Measurements from ENCODE around the gene C1RL.
A peak's percentile ranks its signal among the peaks of the same experiment; 100 is the strongest.

Gene C1RL

DNA sequence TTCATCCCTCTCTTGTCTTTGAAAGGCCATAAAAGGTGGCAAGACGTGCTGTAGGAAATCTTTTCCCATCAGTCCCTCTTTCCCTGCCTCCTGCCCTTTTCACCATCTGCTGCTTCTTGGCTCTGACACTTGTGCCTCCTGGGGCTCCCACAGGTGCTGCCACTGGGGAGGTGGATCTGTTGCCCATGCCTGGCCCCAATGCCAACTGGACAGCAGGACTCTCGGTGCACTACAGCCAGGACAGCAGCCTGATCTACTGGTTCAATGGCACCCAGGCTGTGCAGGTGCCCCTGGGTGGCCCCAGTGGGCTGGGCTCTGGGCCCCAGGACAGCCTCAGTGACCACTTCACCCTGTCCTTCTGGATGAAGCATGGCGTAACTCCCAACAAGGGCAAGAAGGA is 27.7 kb upstream of the C1RL start:
- no peak for DNase-seq (ENCODE audit: low read depth in 2 of 2)

DNA sequence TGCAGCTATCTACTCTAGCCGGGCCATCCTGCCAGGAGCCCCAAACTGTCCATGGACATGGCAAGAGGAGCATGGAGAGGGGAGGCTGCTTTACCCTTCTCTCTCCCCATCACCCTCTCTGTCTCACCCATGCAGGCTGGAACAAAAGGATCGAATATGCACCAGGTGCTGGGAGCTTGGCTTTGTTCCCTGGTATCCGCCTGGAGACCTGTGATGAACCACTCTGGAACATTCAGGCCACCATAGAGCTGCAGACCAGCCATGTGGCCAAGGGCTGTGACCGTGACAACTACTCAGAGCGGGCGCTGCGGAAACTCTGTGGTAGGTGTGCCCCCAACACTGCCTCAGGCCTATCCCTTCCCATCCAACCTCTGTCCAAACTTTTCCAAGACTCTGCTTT is 27.1 kb upstream of the C1RL start:
- DNase-seq (ENCODE audit: low read depth in 2 of 2) = no peak

DNA sequence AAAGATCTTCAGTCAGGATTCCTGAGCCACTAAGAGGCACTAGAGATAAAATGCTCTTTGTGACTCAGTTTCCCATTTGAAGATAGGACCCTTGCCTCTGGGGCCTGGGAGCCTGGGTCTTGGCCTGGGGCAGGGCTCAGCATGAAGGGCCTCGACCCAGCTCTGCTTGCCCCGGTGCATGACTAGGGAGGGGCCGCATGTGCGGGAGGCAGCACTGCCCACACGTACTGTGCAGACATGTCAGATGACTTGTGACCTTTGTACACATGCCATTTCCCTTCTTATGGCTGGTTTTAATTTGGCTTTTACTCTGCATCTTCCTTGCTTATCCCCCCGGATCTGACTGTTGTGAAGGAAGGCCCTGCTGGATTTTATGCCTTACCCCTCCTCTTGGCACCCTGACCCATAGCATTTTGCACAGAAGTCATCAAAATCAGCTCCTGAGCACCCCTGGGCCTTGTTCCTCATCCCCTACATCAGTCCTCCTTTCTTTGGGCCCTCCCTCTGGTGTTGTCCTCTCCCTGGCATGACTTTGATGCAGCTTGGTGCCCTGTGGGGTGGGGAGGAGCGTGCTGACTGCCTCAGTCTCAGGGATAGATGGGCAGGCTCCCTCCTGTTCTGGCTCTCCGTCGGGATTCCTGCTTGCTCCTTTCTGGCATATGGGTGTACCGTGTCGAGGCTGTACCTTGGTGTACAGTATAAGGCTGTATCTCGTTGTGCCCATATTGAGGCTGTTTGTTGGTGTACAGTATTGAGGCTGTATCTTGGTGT is 25.6 kb upstream of the C1RL start:
- DNase-seq (ENCODE audit: low read depth in 2 of 2) = no peak

DNA sequence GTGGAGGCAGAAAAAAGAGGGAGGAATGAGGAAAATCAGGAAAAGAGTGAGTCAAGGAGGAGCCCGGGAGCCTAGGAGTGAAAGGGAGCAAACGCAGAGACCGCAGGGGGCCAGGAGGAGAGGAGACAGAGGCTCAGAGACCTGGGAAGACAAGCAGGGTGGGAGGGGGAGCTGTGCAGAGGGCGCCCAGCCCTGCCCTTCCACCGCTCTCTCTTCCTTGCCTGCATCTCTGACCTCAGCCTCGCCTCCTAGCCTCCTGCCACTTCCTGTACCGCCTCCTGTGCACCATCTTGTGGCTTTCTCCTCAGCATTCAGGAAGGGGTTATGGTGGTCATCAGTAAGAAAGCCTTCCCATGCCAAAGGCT is 22.5 kb upstream of the C1RL start:
- DNase-seq (ENCODE audit: low read depth in 2 of 2) = no peak

DNA sequence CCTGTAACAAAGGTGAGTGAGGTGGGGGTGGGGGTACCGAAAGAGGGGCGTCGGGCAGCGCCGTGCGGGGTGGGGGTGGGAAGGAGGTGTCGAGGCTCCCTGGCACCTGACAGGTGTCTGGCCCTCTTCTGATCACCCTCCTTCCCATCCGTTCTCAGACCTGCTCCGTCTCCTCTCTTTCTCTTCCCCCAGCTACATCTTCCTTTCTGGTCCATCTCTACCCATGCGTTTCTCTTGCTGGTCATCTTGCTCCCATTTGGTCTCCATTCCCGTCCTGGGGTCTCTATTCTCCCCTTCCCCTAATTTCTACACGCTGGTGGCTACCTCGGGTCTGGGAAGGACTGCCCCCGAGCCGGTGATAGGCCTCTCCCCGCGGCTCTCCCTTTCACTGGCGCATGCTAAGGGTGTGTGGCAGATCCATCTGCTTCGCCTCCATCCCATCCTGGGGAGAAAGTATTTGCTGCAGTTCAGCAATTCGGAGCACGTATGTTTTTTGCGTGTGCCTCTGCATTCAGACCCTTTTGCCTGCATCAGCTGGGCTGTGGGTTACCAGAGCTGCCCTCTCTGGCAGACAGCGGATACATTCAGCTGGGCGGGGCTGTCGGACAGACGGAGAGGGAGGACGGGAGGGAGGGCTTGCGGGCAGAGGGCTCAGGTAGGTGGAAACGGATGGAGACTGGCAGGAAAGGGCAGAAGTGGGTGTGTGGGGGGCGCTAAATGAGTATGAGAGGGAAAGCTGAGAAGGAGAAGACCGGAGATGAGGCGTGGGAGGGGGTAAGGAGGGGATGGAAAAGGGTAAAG is 21.9 kb upstream of the C1RL start:
- peak in 1 of 2 donors; percentile 27 for DNase-seq (ENCODE audit: low read depth in 2 of 2)

DNA sequence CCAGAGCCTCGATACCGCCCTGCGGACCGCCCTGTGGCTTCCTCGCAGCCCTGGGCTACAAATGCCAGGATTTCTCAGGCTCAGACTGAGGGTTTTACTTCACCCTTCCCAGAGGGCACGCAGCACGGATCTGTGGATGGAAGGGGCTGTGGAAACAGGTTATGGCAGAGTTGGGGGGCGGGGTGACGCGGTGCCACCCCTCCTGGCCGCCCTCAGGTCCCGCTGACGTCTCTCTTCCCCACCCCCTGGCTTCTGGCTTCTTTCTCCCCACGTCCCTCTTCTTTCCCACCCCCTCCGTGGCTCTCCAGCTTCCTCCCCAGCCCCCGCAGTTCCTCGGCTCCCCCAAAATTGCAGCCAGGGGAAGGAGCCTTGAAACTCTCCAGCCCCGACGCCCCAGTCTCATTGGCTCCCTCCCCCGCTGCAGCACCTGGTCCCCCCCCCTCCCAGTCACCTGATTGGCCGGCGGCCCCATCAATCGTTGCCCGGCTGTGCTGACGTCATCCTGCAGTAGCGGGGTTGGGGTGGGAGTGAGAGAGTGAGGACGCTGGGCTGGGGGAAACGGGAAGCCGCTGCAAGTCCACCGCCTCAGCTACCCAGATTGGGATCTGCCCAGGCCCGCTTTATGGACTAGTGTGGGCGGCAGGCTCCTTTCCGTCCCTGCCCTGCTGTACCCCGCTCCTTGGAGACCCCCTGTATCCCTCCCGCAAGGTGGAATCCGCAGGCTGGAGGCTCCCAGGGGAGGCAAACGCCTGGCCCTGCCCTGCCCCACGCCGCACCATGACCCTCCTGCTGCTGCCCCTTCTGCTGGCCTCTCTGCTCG is 21.1 kb upstream of the C1RL start, which contains the start of gene CLSTN3:
Gene CLSTN3 (plus strand): TSS at position 500 of the 820 bp plus-strand sequence. CDS start 278 bp downstream, at position 778.
- peak; percentile 72 to 77 for DNase-seq (ENCODE audit: low read depth in 2 of 2)

DNA sequence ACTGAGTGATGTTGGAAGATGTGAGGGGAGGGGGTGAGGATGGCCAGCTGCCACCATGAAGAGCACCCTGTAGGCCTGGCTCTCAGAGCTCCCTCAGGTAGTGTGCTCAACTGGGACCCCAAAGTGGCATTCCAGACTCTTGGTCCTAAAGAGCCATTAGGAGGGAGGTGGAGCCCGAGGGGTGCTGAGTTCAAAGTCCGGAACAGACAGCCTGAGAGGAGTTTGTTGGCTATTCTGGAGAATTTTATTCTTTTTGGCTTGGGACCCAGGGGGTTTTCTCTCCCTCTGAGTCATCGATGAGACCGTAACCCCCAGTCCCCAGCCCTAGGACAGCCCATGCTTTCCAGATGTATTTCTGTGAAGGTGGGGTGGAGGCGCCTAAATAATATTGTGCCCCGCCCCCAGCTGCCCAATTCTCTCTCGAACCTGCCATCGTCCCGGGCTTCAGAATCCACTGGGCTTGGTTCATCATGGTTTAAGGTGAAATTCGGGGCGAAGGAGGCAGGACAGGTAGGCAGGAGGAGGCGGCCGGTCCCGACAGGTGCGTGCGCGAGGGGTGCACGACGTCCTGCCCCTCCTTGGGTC is 20.4 kb upstream of the C1RL start:
- DNase-seq (ENCODE audit: low read depth in 2 of 2) = no peak

DNA sequence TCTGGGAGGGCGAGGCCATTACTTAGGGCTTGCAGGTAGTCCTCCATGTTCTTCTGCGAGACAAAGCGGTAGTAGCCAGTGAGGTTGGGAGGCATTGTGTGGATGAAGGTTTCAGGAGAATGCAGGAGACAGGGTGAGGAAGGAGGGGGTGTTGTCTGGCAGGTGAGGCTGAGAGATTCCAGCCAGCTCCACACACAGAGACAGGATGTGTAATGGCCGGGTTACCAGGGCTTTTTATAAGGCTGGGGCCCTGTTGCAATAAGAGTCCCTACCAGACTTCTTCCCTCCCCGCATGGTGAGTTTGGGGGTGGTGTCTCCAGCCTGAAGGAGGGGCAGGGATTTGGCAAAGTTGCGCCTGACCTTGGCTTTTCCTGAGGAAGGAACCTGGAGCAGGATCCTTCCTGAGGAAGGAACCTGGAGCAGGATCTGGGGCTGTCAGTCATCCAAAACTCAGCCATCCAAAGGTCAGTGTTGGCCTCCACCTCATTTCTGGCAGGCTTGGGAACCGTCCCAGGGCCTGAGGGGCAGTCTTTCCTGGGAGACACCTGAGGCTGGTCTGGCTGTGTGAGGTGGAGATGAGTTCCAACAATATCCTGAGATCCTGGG is 19.8 kb upstream of the C1RL start, which contains the start of gene RBP5:
Gene RBP5 (minus strand): TSS at position 209 of the 606 bp plus-strand sequence. CDS start 114 bp downstream, at position 95.
- no peak for DNase-seq (ENCODE audit: low read depth in 2 of 2)

DNA sequence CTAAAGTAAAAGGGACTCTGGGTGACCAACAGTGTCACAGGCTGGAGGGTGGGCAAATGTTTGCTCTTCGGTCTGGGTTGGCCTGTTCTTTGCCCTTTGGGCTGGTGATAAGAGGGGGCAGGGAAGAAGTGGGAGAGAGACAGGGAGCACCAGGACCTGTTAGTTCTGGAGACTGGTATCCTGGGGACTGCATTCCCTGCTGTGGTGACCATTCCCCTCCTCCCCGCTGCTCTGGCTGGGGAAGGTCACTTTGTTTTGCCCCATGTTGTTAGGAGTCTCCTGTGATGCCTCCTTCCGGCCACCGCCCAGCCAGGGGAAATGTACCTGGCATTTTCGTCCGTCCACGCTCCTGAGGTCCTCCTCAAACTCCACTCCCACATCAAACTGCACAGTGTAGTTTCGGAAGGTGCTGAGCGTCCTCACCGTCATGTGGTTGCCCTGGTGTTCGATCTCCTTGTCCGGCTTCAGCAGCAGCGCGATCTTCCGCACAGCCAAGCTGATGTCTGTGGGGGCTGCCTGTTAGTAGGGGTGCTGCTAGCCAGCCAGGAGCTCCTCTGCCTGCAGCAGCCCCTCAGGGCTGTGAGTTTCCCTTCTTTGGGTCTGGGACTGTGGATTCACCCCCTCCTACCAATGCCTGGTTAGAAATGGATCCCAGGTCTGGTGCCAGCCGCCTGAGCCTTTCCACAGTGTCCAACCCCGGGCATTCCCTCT is 19.1 kb upstream of the C1RL start:
- DNase-seq (ENCODE audit: low read depth in 2 of 2) = no peak

DNA sequence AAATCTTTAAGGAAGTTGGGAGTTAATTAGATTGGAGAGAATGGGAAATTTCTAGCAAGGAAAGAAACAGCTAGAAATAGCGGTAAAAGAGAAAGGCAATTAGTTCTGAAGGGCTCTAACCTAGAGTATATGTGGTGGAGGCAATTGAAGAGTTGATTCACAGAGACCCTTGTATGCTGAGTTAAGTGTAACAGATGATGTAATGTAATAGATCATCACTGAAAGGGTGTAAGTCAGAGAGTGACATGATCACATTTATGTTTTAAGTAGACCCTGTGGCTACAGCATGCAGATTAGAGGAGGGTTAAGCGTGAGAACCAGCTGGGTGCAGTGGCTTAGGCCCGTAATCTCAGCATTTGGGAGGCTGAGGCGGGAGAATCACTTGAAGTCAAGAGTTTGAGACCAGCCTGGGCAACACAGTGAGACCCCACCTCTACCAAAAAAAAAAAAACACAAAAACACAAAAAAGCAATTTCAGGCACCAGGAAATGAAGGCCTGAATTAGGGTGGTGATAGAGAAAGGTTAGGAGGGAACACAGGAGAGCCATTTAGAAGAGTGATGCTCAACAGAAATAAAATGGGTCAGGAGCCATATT is 16.7 kb upstream of the C1RL start:
- no peak for DNase-seq (ENCODE audit: low read depth in 2 of 2)

DNA sequence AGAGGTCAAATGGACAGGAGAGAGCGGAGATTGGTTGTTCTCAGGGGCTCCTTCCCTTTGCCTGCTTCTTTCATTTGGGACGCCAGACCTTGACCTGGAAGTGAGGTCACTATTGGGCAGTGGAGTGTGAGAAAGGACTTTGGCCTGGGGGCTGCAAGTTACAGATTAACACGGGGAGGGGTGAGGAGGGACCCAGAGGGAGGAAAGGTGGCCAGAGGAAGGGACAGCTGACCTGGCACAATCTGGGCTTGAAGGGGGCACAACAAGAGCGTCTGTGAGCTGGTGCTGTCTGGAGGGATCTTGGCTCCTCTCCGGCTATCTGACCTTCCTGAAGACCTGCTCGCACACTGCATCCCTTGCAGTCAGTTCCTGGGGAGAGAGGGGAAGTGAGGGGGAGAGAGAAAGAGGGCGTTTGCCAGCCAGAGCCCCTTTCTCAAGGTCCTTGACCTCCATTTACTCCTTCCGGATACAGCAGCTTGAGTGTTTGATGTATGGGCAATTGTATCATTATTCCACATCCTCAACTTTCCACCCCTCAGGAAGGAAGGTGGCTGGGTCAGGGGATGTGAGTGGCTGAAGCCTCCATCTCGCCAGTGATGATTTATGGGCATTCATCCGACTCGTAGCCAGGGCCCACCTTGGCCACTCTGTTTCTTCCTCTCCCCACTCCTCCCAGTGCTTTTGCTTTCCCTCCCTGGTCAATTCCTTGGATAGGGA is 14.9 kb upstream of the C1RL start:
- no peak for DNase-seq (ENCODE audit: low read depth in 2 of 2)

DNA sequence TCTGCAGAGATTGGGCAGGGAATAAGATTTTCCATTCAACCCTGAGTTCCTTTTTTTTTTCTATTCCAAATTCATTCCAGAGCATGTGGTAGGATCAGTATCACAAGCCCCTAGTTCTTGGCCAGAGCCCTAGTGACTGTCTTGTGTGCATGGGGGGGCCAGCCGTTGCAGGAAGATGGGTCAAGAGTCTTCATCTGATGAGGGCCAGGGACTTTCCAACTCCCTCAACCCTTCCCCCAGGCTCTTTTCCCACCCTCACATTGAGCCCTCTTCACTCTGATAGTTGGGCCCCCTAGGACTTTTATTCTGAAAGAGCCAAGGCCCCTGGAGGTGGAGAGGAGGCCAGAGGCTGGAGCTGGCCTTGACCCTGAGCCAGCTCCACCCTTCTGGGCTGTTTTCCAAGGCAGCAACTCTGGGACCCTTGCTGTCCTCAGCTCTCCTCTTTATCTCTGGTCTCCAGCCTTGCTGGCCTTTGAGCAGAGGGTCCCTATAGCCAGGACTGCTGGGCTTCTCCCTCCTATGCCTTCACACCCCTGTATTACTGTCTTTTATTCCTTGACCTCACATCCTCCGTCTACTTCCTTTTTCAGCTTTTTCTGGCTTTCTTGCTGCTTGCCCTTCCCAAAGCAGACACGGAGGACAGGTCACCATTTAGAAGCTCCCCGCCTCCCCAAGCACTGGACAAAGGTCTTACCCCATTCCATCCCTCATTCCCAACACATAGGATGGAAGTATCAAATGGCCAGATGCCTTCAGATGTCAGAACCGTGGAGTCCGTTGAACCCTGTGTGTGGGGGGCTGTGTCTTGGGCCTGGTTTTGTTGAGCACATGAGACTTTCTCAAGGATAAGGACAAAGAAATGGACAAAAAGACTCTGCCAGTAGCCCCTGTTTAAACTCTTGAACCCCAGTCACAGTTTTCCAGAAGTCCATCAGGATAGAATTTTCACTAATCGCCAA is 14.1 kb upstream of the C1RL start:
- no peak for DNase-seq (ENCODE audit: low read depth in 2 of 2)

DNA sequence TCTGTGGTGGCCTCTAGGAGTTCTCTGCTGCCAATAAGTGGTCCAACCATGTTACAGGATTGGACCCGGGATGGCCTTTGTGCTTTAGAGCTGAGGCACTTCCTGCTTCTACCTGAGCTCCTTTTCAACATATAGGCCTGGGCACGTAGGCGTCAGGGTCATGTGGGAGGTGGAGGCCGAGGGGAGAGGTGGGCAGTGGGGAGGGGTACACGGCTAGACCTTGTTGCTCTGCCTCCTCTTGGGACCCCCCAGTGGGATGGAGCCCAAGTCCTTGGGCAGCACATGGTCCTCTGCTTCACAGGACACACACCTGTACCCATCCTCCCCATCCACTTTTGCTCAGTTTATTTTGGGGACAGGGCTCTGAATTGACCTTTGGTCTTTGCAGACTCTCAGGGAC is 12.3 kb upstream of the C1RL start:
- DNase-seq (ENCODE audit: low read depth in 2 of 2) = no peak

DNA sequence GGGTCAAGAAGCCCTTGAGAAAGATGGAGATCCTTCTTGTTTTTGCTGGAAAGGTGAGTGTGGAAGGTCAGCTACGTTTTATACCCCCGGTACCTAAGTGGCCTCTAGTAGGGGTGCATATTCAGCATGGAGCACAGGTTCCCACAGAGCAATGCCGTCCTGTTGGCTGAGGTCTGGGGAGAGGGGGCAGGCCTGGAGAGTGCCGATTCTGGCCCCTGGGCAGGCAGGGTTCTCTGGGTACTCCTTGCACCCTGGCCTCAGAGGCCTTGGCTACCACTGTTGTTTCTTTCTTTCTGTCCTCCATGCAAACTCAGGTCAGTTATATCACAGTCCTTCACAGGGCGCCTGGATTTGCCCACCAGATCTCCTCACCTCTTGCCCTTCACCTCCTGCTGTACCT is 11.2 kb upstream of the C1RL start:
- no peak for DNase-seq (ENCODE audit: low read depth in 2 of 2)

DNA sequence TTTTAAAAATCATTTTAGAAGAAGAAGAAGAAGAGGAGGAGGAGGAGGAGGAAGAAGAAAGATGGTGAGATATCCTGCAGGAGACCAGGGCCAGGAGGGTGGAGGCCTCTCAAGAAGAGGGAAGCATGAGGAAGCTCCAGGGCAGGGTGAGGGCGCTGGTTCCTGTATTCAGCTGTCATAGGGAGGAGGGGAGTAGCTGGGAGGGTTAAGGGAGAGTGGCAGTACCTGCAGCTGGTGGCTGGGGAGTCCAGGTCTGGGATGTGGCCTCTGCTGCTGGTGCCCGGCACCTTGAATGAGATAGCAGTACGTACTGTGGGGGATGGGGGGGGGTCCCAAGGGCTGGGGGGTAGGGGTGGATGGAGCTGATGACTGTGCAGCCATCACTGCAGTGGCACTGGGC is 9.9 kb upstream of the C1RL start:
- no peak for DNase-seq (ENCODE audit: low read depth in 2 of 2)

DNA sequence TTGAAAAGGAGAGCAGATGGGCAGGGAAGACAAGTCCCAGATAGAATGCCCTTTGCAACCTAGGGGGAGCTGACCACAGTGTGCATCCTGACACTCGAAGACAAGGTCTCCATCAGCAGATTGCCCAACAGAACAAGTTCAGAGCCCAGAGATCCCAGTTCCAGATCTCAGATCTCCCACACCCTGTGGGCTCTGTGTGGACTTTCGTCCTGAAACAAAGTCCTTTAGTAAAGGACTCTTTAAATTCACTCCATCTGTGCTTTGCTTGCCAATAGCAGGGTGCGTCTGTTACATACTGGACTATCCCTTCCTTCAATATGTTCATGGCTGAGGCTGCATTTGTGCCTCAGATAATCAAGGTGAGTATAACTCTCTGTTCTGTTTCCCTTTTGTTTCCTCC is 8.7 kb upstream of the C1RL start:
- no peak for DNase-seq (ENCODE audit: low read depth in 2 of 2)

DNA sequence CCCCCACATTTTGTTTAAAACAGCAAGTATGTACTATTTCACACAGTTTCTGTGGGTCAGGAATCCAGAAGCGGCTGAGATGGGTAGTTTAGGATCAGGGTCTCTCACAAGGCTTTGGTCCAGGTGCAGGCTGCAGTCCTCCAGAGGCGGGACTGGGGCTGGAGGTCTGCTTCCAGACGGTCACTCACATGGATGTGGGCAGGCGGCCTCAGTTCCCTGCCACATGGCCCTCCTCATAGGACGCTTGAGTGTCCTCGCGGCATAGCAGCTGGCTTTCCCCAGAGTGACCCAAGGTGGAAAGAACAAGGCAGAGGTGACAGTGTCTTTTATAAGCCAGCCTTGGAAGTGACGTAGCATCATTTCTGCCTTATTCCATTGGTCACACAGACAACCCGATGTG is 7.9 kb upstream of the C1RL start:
- no peak for DNase-seq (ENCODE audit: low read depth in 2 of 2)

DNA sequence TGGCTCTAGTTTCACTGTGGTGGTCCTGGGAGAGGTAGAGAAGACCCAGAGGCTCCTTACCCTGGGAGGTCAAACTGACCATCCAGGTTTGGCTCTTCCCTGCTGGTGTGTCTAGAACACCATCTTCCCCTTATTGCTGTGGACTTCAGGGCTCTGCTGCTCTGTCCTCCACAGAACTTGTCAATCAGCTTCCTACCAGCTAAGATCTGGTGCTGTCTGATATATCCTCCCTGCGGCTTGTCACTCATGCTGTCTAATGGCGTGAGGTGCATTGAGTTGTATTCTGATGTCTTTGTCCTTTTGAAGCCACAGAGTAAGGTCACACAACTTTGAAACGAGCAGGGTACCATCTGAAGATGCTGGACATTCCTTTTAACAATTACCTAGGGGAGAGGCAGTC is 7.2 kb upstream of the C1RL start:
- DNase-seq (ENCODE audit: low read depth in 2 of 2) = no peak

DNA sequence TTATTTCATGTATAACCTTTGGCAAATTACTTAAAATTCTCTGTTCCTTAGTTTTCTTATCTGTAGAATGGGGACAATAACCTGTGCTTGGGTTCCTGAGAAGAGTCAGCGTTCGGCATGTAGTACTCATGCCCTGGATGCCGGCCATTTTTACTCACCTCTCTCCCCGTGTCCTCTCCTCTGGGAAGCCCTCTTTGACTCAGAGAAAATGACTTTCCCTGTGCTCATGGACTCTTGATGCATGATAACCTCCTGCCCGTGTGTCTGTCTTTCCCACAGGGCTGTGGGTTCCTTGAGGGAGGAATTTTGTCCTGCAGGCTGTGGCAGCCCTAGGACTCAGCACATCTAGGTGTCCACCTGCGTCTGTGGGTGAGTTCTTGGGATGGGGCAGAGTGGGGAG is 5.8 kb upstream of the C1RL start:
- DNase-seq (ENCODE audit: low read depth in 2 of 2) = no peak

Data from activated CD8-positive, alpha-beta memory T cell treated with anti-CD3 and anti-CD28 coated beads for 4 hours (primary cell).